Measurements from ENCODE around the gene ZFHX3. TPM values are rescaled to one million over a fixed set of nuclear protein-coding genes. Genes with fewer than 3 reads are reported as not detected.

Gene ZFHX3
- total and polyA plus RNA-seq, 2 of the 8 experiments (the other 6 are each of a cell fraction or from before 2014, with no cell fraction given): 0.08 to 0.99 TPM

DNA sequence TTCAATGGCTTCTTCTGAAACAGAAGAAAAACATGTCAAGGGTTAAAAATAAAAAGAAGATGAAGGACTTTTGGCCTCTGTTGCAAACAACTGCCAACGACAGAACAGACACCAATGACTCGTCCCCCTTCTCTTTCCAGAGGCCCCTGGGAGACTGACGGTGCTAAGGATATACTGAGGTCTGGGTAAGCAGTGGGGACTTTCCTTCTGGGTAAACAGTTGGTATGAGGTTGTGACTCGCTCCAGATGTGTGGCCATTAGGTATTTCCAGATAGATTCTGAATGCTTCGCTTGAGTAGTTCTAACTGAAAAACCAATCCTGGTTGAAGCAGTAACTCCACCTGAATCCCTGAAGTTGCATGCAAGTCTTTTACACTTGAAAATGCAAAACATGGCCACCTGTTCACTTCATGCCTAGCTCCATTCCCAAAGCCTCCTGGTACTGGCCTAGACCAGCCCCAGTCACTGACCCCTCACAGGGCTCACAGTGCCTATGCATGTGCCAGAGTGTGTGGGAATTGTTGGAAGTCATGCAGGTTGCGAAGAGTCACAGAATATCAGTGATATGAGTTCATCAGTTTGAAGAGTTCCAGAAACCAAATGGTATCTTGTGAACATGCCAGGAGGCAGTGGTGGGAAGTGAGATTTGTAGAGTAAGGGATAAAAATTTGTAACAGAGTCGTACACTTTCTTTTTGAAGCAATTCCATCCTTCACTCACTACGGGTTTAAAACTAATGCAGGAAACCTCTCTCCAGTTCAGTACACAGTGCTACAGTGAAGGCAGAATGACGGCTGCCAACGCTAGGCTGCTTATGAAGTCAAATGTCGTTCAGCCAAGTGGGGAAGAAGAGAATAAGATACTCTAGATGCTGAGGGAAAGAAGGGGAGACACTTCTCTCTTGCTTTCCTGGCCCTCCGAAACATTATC lies 217.8 kb downstream of the ZFHX3 start:
- Histone ChIP-seq H4K20me1 (replicated peaks in 1 of 2; ENCODE audit: control insufficient read depth in 1 of 2, insufficient read depth in 2 of 2, low read length in 2 of 2) (no peaks in the 10 kb centered on the region), H3K18ac (ENCODE audit: extremely low read depth, low read length) (no peak overlapping the region), H3K4me2 (ENCODE audit: insufficient read depth in 1 of 2, low read depth in 2 of 2, low read length in 2 of 2) (no peak overlapping the region), H4K5ac (ENCODE audit: insufficient read length, low read depth, low read length) (no peak overlapping the region), H2BK15ac (ENCODE audit: low read length) (no peak overlapping the region), H2BK120ac (replicated peaks; ENCODE audit: low read depth, low read length) (no peak overlapping the region), H3K9me3 (ENCODE audit: insufficient read depth in 2 of 2, low read depth in 1 of 2, low read length in 1 of 2) (no peaks in the 10 kb centered on the region), H3K79me1 (ENCODE audit: low read depth, low read length) (no peaks in the 10 kb centered on the region), H3K9ac (replicated peaks in 1 of 4; ENCODE audit: extremely low read depth in 1 of 4, low read depth in 3 of 4, low read length in 3 of 4) (no peak overlapping the region), H4K8ac (ENCODE audit: extremely low read depth, insufficient read depth, low read length) (no peak overlapping the region), H3K23ac (ENCODE audit: insufficient read length) (no peak overlapping the region), H3K27me3 (replicated peaks in 1 of 4; ENCODE audit: control insufficient read depth in 3 of 4, extremely low read depth in 1 of 4, insufficient read depth in 3 of 4, low read length in 3 of 4) (no peaks in the 10 kb centered on the region), H2BK12ac (ENCODE audit: low read depth, low read length) (no peak overlapping the region), H2BK20ac (ENCODE audit: low read length) (no peak overlapping the region), H3K4me3 (ENCODE audit: extremely low read depth in 1 of 4, insufficient read depth in 2 of 4, low read depth in 3 of 4, low read length in 4 of 4) (no peak overlapping the region), H3K4me1 (replicated peaks in 1 of 4; ENCODE audit: control insufficient read depth in 3 of 4, insufficient read depth in 4 of 4, low read length in 3 of 4) (no peaks in the 10 kb centered on the region; a peak in 1 of 7 replicates), H2AK5ac (ENCODE audit: low read depth, low read length) (no peak overlapping the region), H2BK5ac (ENCODE audit: low read depth, low read length) (no peak overlapping the region), H3K23me2 (ENCODE audit: low read depth, low read length) (no peaks in the 10 kb centered on the region), H3K4ac (replicated peaks; ENCODE audit: insufficient read length, low read depth, low read length) (no peak overlapping the region), H4K91ac (replicated peaks; ENCODE audit: insufficient read length, low read length) (no peak overlapping the region), H3K27ac (ENCODE audit: low read depth, low read length) (no peak overlapping the region), H3K14ac (ENCODE audit: insufficient read length) (no peak overlapping the region), H3K79me2 (ENCODE audit: control insufficient read depth in 1 of 2, insufficient read depth in 2 of 2, low read length in 2 of 2) (no peaks in the 10 kb centered on the region), H2AFZ (ENCODE audit: low read length) (no peak overlapping the region), H3K56ac (replicated peaks; ENCODE audit: insufficient read length, low read depth, low read length) (no peak overlapping the region), H3K36me3 (ENCODE audit: control insufficient read depth in 2 of 4, insufficient read depth in 4 of 4, low read length in 3 of 4) (no peaks in the 10 kb centered on the region; a peak in 1 of 8 replicates)
- no peak for FAIRE-seq
- WGBS, 2 experiments (ENCODE audit: extremely low coverage in 1 of 2, insufficient coverage in 1 of 2, insufficient read length in 1 of 2, insufficient replicate concordance in 2 of 2, low coverage in 1 of 2, low lambda C conversion rate in 2 of 2, missing lambda C conversion rate in 1 of 2): 85% methylated on average over 12 of the region's 12 CpGs; no CpG with 5 or more reads in 1 of the 2 experiments
- POLR2A ChIA-PET (ENCODE audit: partially characterized antibody): no interaction called here
- DNase-seq (ENCODE audit: low read depth in 1 of 2, low spot score in 2 of 2): no peak
- CTCF ChIA-PET (ENCODE audit: partially characterized antibody): interaction anchor here (1.1 to 1.2 kb wide), 3 partner anchors 11 to 27 kb away, joined by 3 to 6 read pairs (median 4); no protein-coding TSS in a partner anchor
- TF ChIP-seq RAD21 (IDR thresholded peaks at IDR 0.05 in 1 of 2, conservative IDR thresholded peaks at IDR 0.05 in 1 of 2; ENCODE audit: low read depth in 2 of 2, low read length in 2 of 2): no peak
- TF ChIP-seq SP1 (IDR thresholded peaks at IDR 0.05; ENCODE audit: low read depth, low read length): no peak
